ENCODE results near the gene TRPV3. TPM values are rescaled to one million over a fixed set of nuclear protein-coding genes. Genes with fewer than 3 reads are reported as not detected.
A peak's percentile ranks its signal among the peaks of the same experiment; 100 is the strongest.

Gene TRPV3
- total RNA-seq, 5 donors from 2014 or later (not counting 1 experiment from before 2014, with no cell fraction given) = 0.23 to 1.4 (median 0.44) TPM

- Histone ChIP-seq H3K4me3 (ENCODE audit: control insufficient read depth in 1 of 2, extremely low read depth in 1 of 2, low read length in 1 of 2) (no peak overlapping the region), H3K9me3 (no peaks in the 10 kb centered on the region), H3K27ac (ENCODE audit: low read length) (no peak overlapping the region), H3K27me3 (replicated peaks in 1 of 2; ENCODE audit: control insufficient read depth in 2 of 2, extremely low read depth in 1 of 2, insufficient read depth in 2 of 2, low read length in 1 of 2) (no peaks in the 10 kb centered on the region), H3K4me1 (ENCODE audit: control insufficient read depth in 1 of 2, extremely low read depth in 1 of 2, insufficient read depth in 2 of 2, low read length in 2 of 2) (no peaks in the 10 kb centered on the region), H3K36me3 (ENCODE audit: control insufficient read depth in 2 of 2, extremely low read depth in 1 of 2, insufficient read depth in 1 of 2, low read length in 1 of 2) (peaks cover 4 to 5% of the 10 kb centered on the region in 2 donors)
- no peak for ATAC-seq (replicated peaks in 1 of 4)
- no peak for DNase-seq
- ChIA-PET POLR2A (no interaction called here), CTCF (no interaction called here)
- 80% methylated on average over 3 of the region's 5 CpGs for WGBS (ENCODE audit: insufficient coverage)
- Mint-ChIP-seq H3K4me3 (no peak overlapping the region), H3K4me1 (no peaks in the 10 kb centered on the region), H3K36me3 (peaks cover 15% of the 10 kb centered on the region), H3K9me3 (no peaks in the 10 kb centered on the region), H3K27ac (no peak overlapping the region), H3K27me3 (no peaks in the 10 kb centered on the region)
Measured at GRCh38 chr17:3575511-3575910, 17.9 kb upstream of the TRPV3 start.

- POLR2A ChIA-PET = interaction anchor here in 1 of 2 donors (0.6 kb wide), 1 partner anchor 1835 kb away, joined by 11 read pairs; no protein-coding TSS in a partner anchor
- H3K4me3 Mint-ChIP-seq = no peak overlapping the region
- H3K36me3 Mint-ChIP-seq = peaks cover 9% of the 10 kb centered on the region
- no peaks in the 10 kb centered on the region for H3K4me1 Mint-ChIP-seq
- CTCF ChIA-PET = no interaction called here
- Histone ChIP-seq H3K36me3 (ENCODE audit: control insufficient read depth in 2 of 2, extremely low read depth in 1 of 2, insufficient read depth in 1 of 2, low read length in 1 of 2) (peaks cover 4 to 5% of the 10 kb centered on the region in 2 donors), H3K4me3 (ENCODE audit: control insufficient read depth in 1 of 2, extremely low read depth in 1 of 2, low read length in 1 of 2) (no peak overlapping the region), H3K27ac (ENCODE audit: low read length) (no peak overlapping the region), H3K27me3 (replicated peaks in 1 of 2; ENCODE audit: control insufficient read depth in 2 of 2, extremely low read depth in 1 of 2, insufficient read depth in 2 of 2, low read length in 1 of 2) (no peaks in the 10 kb centered on the region), H3K4me1 (ENCODE audit: control insufficient read depth in 1 of 2, extremely low read depth in 1 of 2, insufficient read depth in 2 of 2, low read length in 2 of 2) (no peaks in the 10 kb centered on the region), H3K9me3 (no peaks in the 10 kb centered on the region)
- no peak overlapping the region for H3K27ac Mint-ChIP-seq
- DNase-seq (no peak), ATAC-seq (replicated peaks in 1 of 4) (no peak)
- no peaks in the 10 kb centered on the region for H3K27me3 Mint-ChIP-seq
- no peaks in the 10 kb centered on the region for H3K9me3 Mint-ChIP-seq
- WGBS (ENCODE audit: insufficient coverage) = 92% methylated on average over 6 of the region's 7 CpGs
Measured at GRCh38 chr17:3574231-3574630, 16.6 kb upstream of the TRPV3 start.

GRCh38 chr17:3573246-3574100 is 15.9 kb upstream of the TRPV3 start:
- CTCF ChIA-PET = interaction anchor here in 1 of 2 donors (0.7 kb wide), 1 partner anchor 291 kb away, joined by 5 read pairs; no protein-coding TSS in a partner anchor
- H3K36me3 ChIP-seq (ENCODE audit: control insufficient read depth in 2 of 2, extremely low read depth in 1 of 2, insufficient read depth in 1 of 2, low read length in 1 of 2) = peaks cover 4 to 5% of the 10 kb centered on the region in 2 donors
- H3K9me3 ChIP-seq = no peaks in the 10 kb centered on the region
- POLR2A ChIA-PET = no interaction called here
- H3K4me3 ChIP-seq (ENCODE audit: control insufficient read depth in 1 of 2, extremely low read depth in 1 of 2, low read length in 1 of 2) = no peak overlapping the region
- Mint-ChIP-seq H3K9me3 (no peaks in the 10 kb centered on the region), H3K27me3 (no peaks in the 10 kb centered on the region), H3K36me3 (peaks cover 6% of the 10 kb centered on the region), H3K4me1 (no peaks in the 10 kb centered on the region), H3K27ac (no peak overlapping the region), H3K4me3 (no peak overlapping the region)
- DNase-seq (no peak), ATAC-seq (replicated peaks in 1 of 4) (no peak)
- H3K27ac ChIP-seq (ENCODE audit: low read length) = no peak overlapping the region
- 94% methylated on average over 8 of the region's 22 CpGs for WGBS (ENCODE audit: insufficient coverage)
- H3K27me3 ChIP-seq (replicated peaks in 1 of 2; ENCODE audit: control insufficient read depth in 2 of 2, extremely low read depth in 1 of 2, insufficient read depth in 2 of 2, low read length in 1 of 2) = no peaks in the 10 kb centered on the region
- H3K4me1 ChIP-seq (ENCODE audit: control insufficient read depth in 1 of 2, extremely low read depth in 1 of 2, insufficient read depth in 2 of 2, low read length in 2 of 2) = no peaks in the 10 kb centered on the region

GRCh38 chr17:3572231-3572630 is 14.6 kb upstream of the TRPV3 start:
- H3K4me1 ChIP-seq (ENCODE audit: control insufficient read depth in 1 of 2, extremely low read depth in 1 of 2, insufficient read depth in 2 of 2, low read length in 2 of 2) = no peaks in the 10 kb centered on the region

GRCh38 chr17:3571043-3571900 is 13.7 kb upstream of the TRPV3 start:
- no peak for ATAC-seq (replicated peaks in 1 of 4)
- Mint-ChIP-seq H3K36me3 (peaks cover 6% of the 10 kb centered on the region), H3K9me3 (no peaks in the 10 kb centered on the region), H3K27me3 (no peaks in the 10 kb centered on the region), H3K4me3 (no peak overlapping the region), H3K27ac (no peak overlapping the region), H3K4me1 (no peaks in the 10 kb centered on the region)
- ChIA-PET CTCF (no interaction called here), POLR2A (no interaction called here)
- H3K4me1 ChIP-seq (ENCODE audit: control insufficient read depth in 1 of 2, extremely low read depth in 1 of 2, insufficient read depth in 2 of 2, low read length in 2 of 2) = no peaks in the 10 kb centered on the region
- no peak overlapping the region for H3K4me3 ChIP-seq (ENCODE audit: control insufficient read depth in 1 of 2, extremely low read depth in 1 of 2, low read length in 1 of 2)
- peaks cover 4 to 5% of the 10 kb centered on the region in 2 donors for H3K36me3 ChIP-seq (ENCODE audit: control insufficient read depth in 2 of 2, extremely low read depth in 1 of 2, insufficient read depth in 1 of 2, low read length in 1 of 2)
- H3K9me3 ChIP-seq = no peaks in the 10 kb centered on the region
- WGBS (ENCODE audit: insufficient coverage) = 93% methylated on average over 33 of the region's 36 CpGs
- no peak for DNase-seq
- H3K27ac ChIP-seq (ENCODE audit: low read length) = no peak overlapping the region
- no peaks in the 10 kb centered on the region for H3K27me3 ChIP-seq (replicated peaks in 1 of 2; ENCODE audit: control insufficient read depth in 2 of 2, extremely low read depth in 1 of 2, insufficient read depth in 2 of 2, low read length in 1 of 2)

More at GRCh38 chr17:3572231-3572630, 14.6 kb upstream of the TRPV3 start:
- no peak for ATAC-seq (replicated peaks in 1 of 4)
- ChIA-PET CTCF (no interaction called here), POLR2A (no interaction called here)
- Histone ChIP-seq H3K9me3 (no peaks in the 10 kb centered on the region), H3K36me3 (ENCODE audit: control insufficient read depth in 2 of 2, extremely low read depth in 1 of 2, insufficient read depth in 1 of 2, low read length in 1 of 2) (peaks cover 4 to 5% of the 10 kb centered on the region in 2 donors), H3K4me3 (ENCODE audit: control insufficient read depth in 1 of 2, extremely low read depth in 1 of 2, low read length in 1 of 2) (no peak overlapping the region), H3K27me3 (replicated peaks in 1 of 2; ENCODE audit: control insufficient read depth in 2 of 2, extremely low read depth in 1 of 2, insufficient read depth in 2 of 2, low read length in 1 of 2) (no peaks in the 10 kb centered on the region), H3K27ac (ENCODE audit: low read length) (no peak overlapping the region)
- no peak for DNase-seq
- no peaks in the 10 kb centered on the region for H3K27me3 Mint-ChIP-seq
- H3K36me3 Mint-ChIP-seq = peaks cover 8% of the 10 kb centered on the region
- no peaks in the 10 kb centered on the region for H3K9me3 Mint-ChIP-seq
- 93% methylated on average over 7 of the region's 7 CpGs for WGBS (ENCODE audit: insufficient coverage)
- H3K27ac Mint-ChIP-seq = no peak overlapping the region
- no peaks in the 10 kb centered on the region for H3K4me1 Mint-ChIP-seq
- H3K4me3 Mint-ChIP-seq = no peak overlapping the region

- Histone ChIP-seq H3K4me3 (ENCODE audit: control insufficient read depth in 1 of 2, extremely low read depth in 1 of 2, low read length in 1 of 2) (no peak overlapping the region), H3K4me1 (ENCODE audit: control insufficient read depth in 1 of 2, extremely low read depth in 1 of 2, insufficient read depth in 2 of 2, low read length in 2 of 2) (no peaks in the 10 kb centered on the region), H3K9me3 (no peaks in the 10 kb centered on the region), H3K36me3 (ENCODE audit: control insufficient read depth in 2 of 2, extremely low read depth in 1 of 2, insufficient read depth in 1 of 2, low read length in 1 of 2) (peaks cover 4 to 5% of the 10 kb centered on the region in 2 donors), H3K27ac (ENCODE audit: low read length) (no peak overlapping the region), H3K27me3 (replicated peaks in 1 of 2; ENCODE audit: control insufficient read depth in 2 of 2, extremely low read depth in 1 of 2, insufficient read depth in 2 of 2, low read length in 1 of 2) (no peaks in the 10 kb centered on the region)
- POLR2A ChIA-PET = no interaction called here
- H3K4me3 Mint-ChIP-seq = no peak overlapping the region
- CTCF ChIA-PET = no interaction called here
- peaks cover 8% of the 10 kb centered on the region for H3K36me3 Mint-ChIP-seq
- DNase-seq (peak in 1 of 35 experiments; percentile 7), ATAC-seq (replicated peaks in 1 of 4) (no peak)
- no peak overlapping the region for H3K27ac Mint-ChIP-seq
- 100% methylated on average over 5 of the region's 9 CpGs for WGBS (ENCODE audit: insufficient coverage)
- H3K4me1 Mint-ChIP-seq = no peaks in the 10 kb centered on the region
- no peaks in the 10 kb centered on the region for H3K27me3 Mint-ChIP-seq
- no peaks in the 10 kb centered on the region for H3K9me3 Mint-ChIP-seq
Measured at GRCh38 chr17:3569534-3570137, 12.0 kb upstream of the TRPV3 start.

Measured in T-cell (primary cell).